HUES48 (cell line): ENCODE measurements around the gene CSF1R.
A peak's percentile ranks its signal among the peaks of the same experiment; 100 is the strongest.

Source experiments
- H3K27ac ChIP-seq: one replicate; pipeline ENCODE4 v1.7.0; 2013; ENCODE audit warnings: low read depth, low read length, inconsistent platforms
- H3K27me3 ChIP-seq: 2 replicates; pipeline ENCODE4 v1.6.1; 2013; ENCODE audit warnings: mild to moderate bottlenecking, low read length; ENCODE audit not compliant: control insufficient read depth, insufficient read depth
- H3K36me3 ChIP-seq: 2 replicates; pipeline ENCODE4 v1.6.1; 2013; ENCODE audit warnings: low read length; ENCODE audit not compliant: control insufficient read depth, insufficient read depth
- H3K4me1 ChIP-seq: 2 replicates; pipeline ENCODE4 v1.6.1; 2013; ENCODE audit warnings: mild to moderate bottlenecking, low read length; ENCODE audit not compliant: control insufficient read depth, insufficient read depth
- H3K4me3 ChIP-seq: 2 replicates; pipeline ENCODE4 v1.5.1; 2013; ENCODE audit warnings: mild to moderate bottlenecking, low read depth, low read length
- H3K9ac ChIP-seq: 2 replicates; pipeline ENCODE4 v1.6.1; 2013; ENCODE audit warnings: mild to moderate bottlenecking, low read depth, low read length, moderate library complexity
- H3K9me3 ChIP-seq: 2 replicates; pipeline ENCODE4 v1.6.1; 2013; ENCODE audit warnings: low read length; ENCODE audit not compliant: control insufficient read depth, insufficient read depth

The CSF1R gene

DNA sequence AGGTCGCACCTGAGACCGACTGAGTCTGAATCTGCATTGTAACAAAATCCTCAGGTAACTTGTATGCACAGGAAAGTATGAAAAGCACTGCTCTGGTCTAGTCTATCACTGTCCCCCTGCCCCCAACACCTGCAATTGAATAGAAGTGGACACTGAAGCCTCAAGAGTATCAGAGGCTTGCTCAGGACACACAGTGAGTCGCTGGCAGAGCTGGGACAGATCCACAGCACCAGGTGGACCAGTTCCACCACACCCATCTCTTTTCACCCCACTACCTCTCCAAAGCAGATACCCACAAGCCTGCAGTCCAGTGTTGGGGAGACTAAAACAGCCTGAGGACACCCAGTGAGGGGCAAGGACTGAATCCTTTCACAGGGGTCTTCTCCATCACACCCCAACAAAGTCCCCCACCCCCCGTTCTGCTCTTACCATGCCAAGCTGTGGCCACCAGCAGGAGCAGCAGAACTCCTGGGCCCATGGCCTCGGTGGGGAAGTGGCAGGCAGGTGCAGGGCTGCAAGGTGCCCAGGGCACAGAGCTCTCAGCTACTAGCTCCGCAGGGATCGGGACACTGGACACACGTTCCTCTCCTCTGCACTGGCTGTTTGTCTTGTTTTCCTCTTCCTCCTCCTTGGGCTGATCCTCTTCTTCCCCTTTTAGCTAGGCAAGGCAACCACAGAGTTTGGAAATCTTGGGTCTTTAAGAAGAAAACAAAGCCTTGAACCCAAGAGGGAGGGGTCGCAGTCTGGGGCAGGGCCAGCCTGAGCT, at the start of gene CSF1R:
Gene CSF1R, minus strand, starts transcription at position 605 of the 766 bp plus-strand sequence. Its CDS starts 127 bp downstream, at position 478.
- Histone ChIP-seq H3K9me3 (no peaks in the 10 kb centered on the region), H3K27ac (no peak within 1 kb of the TSS), H3K4me1 (peaks cover 7% of the 10 kb centered on the region), H3K9ac (no peak within 1 kb of the TSS), H3K27me3 (no peaks in the 10 kb centered on the region), H3K36me3 (no peaks in the 10 kb centered on the region), H3K4me3 (no peak within 1 kb of the TSS)

DNA sequence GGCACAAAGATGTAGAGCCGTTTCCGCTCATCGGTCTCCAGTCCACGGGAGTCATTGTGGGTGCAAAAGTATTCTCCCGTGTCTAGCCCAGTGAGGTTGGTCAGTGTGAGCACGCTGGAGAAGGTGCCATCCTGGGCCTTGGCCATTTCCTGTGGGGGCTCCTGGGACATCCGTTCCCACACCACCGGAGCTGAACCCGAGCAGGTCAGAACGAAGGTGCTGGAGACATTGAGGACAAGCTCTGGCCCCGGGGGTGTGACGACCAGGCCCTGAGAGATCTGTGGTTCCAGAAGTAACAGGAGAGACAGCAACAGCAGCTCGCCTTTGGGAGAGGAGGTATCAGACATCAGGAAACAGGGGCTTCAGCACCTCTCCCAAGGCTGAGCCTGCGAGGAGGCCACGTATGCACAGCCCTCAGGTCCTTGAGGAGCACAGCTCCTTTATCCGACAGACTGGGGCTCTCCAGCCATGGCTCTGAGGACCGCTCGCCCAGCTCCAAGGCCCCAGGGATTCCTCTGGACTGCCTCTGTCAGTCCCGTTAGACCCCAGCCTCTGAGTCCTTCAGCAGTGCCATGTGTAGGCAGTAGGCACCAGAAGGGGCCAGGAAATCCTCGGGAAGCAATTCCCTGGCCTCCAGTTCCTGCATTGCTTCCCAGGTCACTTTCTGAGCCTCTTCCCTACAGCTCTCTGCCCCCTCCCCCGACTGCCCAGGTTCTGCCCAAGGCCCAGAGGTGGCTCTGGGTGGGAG, 49.4 kb upstream of the CSF1R start:
- no peak overlapping the region for H3K9ac ChIP-seq
- no peak overlapping the region for H3K27ac ChIP-seq
- H3K36me3 ChIP-seq, result no peaks in the 10 kb centered on the region
- H3K27me3 ChIP-seq, result peaks cover 36% of the 10 kb centered on the region
- H3K9me3 ChIP-seq, result no peaks in the 10 kb centered on the region
- H3K4me3 ChIP-seq, result no peak overlapping the region
- peaks cover 41% of the 10 kb centered on the region for H3K4me1 ChIP-seq

- H3K27ac ChIP-seq, result no peak overlapping the region
Observed at GRCh38 chr5:150134198-150134588, 47.8 kb upstream of the CSF1R start.

GRCh38 chr5:150133581-150134197, 47.3 kb upstream of the CSF1R start:
- Histone ChIP-seq H3K9me3 (no peaks in the 10 kb centered on the region), H3K27me3 (peaks cover 45% of the 10 kb centered on the region), H3K4me1 (peaks cover 38% of the 10 kb centered on the region), H3K36me3 (no peaks in the 10 kb centered on the region), H3K9ac (no peak overlapping the region), H3K4me3 (no peak overlapping the region), H3K27ac (no peak overlapping the region)

More at GRCh38 chr5:150134198-150134588, 47.8 kb upstream of the CSF1R start:
- Histone ChIP-seq H3K9ac (no peak overlapping the region), H3K4me1 (peaks cover 43% of the 10 kb centered on the region), H3K4me3 (no peak overlapping the region), H3K36me3 (no peaks in the 10 kb centered on the region), H3K27me3 (peaks cover 45% of the 10 kb centered on the region), H3K9me3 (no peaks in the 10 kb centered on the region)

DNA sequence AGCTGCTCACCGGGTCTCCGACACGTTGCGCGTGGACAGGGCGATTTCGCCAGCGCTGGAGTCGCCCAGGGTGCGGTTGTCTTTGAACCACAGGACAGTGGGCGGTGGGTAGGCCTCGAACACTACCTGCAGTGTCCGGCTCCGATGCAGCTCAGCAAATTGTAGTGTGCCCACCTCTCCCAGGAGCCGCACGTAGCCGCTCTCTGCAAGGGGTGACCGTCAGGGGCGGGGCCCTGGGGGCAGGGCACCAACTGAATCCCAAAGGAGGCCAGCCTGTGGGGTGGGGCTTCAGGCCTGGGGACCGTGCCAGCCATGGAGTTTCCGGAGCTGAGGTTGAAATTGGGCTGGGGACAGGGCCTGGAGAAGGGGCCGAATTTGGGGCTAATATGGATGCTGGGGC, 46.4 kb upstream of the CSF1R start:
- Histone ChIP-seq H3K9me3 (no peaks in the 10 kb centered on the region), H3K4me1 (peaks cover 29% of the 10 kb centered on the region), H3K4me3 (no peak overlapping the region), H3K27me3 (peaks cover 45% of the 10 kb centered on the region), H3K36me3 (no peaks in the 10 kb centered on the region), H3K9ac (no peak overlapping the region), H3K27ac (no peak overlapping the region)

DNA sequence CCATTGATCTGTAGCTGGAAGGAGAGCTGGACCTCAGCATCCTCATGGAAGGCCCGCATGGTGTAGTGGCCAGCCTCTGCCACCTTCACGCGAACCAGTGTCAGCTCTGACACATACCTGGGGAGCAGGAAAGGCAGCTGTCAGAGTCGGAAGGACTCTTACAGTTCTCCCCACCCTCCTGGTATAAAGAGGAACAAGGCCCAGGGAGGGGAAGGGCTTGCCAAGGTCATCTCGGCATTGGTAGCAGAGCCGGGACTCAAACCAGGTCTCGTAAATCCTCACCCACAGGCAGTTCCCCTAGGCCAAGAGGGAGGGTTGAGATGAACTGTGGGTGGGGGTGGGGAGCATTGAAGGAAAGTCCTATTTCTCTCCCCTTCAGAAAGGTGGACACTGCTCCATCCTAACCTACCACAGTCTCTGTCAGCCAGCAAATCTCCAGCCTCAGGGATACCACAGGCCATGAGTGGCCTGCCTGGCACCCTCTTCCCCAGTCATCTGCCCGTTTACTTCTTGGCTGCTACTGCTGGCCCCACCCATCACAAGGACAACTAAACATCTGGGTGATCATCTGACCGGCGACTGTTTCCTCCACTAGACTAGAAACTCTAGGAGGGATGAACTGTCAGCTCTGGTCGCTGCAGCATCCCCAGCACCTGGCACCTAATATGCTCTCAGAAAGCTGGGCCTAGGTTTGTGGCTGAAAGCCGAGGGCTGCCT, 45.8 kb upstream of the CSF1R start:
- H3K4me1 ChIP-seq, result peaks cover 24% of the 10 kb centered on the region
- no peaks in the 10 kb centered on the region for H3K36me3 ChIP-seq
- peaks cover 45% of the 10 kb centered on the region for H3K27me3 ChIP-seq
- H3K9ac ChIP-seq, result no peak overlapping the region
- H3K27ac ChIP-seq, result no peak overlapping the region
- H3K9me3 ChIP-seq, result no peaks in the 10 kb centered on the region
- H3K4me3 ChIP-seq, result no peak overlapping the region

DNA sequence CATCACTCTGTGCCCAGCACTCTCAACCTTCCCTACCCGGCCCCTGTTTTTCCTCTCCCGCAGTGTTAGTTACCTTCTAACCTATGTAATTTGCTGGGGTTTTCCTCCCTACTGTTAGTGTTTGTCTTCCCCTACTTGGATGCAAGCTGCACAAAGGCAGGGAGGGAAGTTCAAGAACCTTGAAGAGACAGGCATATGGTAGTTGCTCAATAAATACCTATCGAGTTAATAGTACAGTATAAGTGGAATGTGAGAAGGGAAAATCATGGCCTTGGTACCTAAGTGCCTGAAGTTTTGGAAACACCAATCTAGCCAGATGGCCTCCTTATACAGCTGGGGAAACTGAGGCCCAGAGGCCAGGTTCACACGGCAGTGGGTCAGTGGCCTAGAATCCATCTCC, 45.1 kb upstream of the CSF1R start:
- Histone ChIP-seq H3K27me3 (peaks cover 45% of the 10 kb centered on the region), H3K27ac (no peak overlapping the region), H3K36me3 (no peaks in the 10 kb centered on the region), H3K4me3 (no peak overlapping the region), H3K4me1 (peaks cover 19% of the 10 kb centered on the region), H3K9me3 (no peaks in the 10 kb centered on the region), H3K9ac (0 out of 2 replicates have a peak overlapping the region, but pooled peaks have one; percentile 8)

GRCh38 chr5:150130493-150130922, 44.2 kb upstream of the CSF1R start:
- Histone ChIP-seq H3K4me1 (peaks cover 16% of the 10 kb centered on the region), H3K36me3 (no peaks in the 10 kb centered on the region), H3K27ac (peak overlapping the region; percentile 26), H3K4me3 (no peak overlapping the region), H3K9me3 (no peaks in the 10 kb centered on the region), H3K9ac (no peak overlapping the region), H3K27me3 (peaks cover 45% of the 10 kb centered on the region)

DNA sequence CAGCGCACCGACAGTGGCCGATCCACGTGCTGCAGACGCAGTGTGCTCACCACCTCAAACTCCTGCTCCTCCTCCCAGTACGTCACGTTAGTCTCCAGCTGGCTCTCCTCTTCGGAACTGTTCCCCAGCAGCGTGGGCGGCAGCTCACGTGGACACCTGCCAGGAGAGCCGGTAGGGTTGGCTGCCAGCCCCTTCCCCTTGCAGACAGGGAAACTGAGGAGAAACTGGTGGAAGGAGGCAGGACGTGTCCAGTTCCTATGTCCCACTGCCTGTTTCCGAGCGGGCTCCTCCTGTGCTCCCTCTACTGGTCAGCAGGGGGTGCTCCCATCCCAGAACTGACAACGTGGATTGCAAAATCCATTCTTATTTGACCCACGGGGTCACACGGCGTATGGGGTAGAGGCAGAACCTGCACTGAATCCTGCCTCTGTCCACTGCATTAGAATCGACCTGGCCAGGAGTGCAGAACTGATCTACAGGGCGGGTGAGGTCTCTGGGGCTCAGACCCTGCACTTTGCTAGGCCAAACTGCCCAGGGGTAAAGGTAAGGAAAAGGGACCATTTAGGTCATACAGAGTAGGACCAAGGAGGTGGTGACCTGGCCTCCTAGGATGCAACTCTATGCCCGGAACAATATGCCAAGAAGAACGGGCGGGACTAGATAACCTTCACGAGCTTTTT, 43.6 kb upstream of the CSF1R start:
- Histone ChIP-seq H3K36me3 (no peaks in the 10 kb centered on the region), H3K9ac (no peak overlapping the region), H3K9me3 (no peaks in the 10 kb centered on the region), H3K27ac (peak overlapping the region; percentile 26), H3K4me3 (no peak overlapping the region), H3K4me1 (peaks cover 16% of the 10 kb centered on the region), H3K27me3 (peaks cover 43% of the 10 kb centered on the region)

DNA sequence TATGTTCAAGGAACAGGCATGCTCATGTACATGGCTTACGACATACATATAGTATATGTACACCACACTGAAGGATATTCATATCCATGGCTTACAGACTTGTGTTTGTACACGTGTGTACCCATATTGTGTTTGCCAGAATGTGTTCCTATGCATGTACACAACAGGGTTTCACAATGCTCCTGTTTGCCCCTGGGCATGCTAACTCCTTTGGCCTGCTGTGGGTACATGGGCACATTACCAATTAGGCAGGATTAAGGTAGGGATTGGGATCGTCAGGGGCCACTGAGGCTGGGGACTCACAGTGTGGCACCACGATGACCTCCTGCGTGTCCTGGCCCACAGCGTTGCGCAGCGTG, 43.1 kb upstream of the CSF1R start:
- H3K36me3 ChIP-seq, result no peaks in the 10 kb centered on the region
- peaks cover 16% of the 10 kb centered on the region for H3K4me1 ChIP-seq
- peaks cover 39% of the 10 kb centered on the region for H3K27me3 ChIP-seq
- H3K9ac ChIP-seq, result no peak overlapping the region
- H3K27ac ChIP-seq, result no peak overlapping the region
- no peak overlapping the region for H3K4me3 ChIP-seq
- H3K9me3 ChIP-seq, result no peaks in the 10 kb centered on the region
